GM18505 (cell line): Measurements from ENCODE around the gene AACS.

Experiments used
- ATAC-seq: cut with Tn5 transposase; IDR thresholded peaks from one replicate; pipeline ENCODE4 v1.9.1; 2021; ENCODE audit not compliant: unreplicated experiment
- POLR2A ChIP-seq: IDR thresholded peaks from 4 replicates; pipeline ENCODE4 v1.6.1; 2011; ENCODE audit warnings: borderline replicate concordance; ENCODE audit not compliant: insufficient read depth, insufficient read length; ENCODE audit errors: extremely low read depth

AACS gene

GRCh38 chr12:125152463-125152862 is 87.2 kb downstream of the AACS start:
- ATAC-seq: no peak
- TF ChIP-seq POLR2A: no peak

- no peak for TF ChIP-seq POLR2A
- ATAC-seq: no peak
These were observed 90.1 kb downstream of the AACS start for GRCh38 chr12:125155366-125155765.

- ATAC-seq: no peak
- no peak for TF ChIP-seq POLR2A
These were observed 91.9 kb downstream of the AACS start for GRCh38 chr12:125157177-125157576.

GRCh38 chr12:125159702-125160101 is 94.5 kb downstream of the AACS start:
- no peak for TF ChIP-seq POLR2A
- no peak for ATAC-seq

- no peak for TF ChIP-seq POLR2A
These were observed 95.2 kb downstream of the AACS start for GRCh38 chr12:125160281-125160955.

GRCh38 chr12:125161712-125162022 is 96.4 kb downstream of the AACS start:
- no peak for ATAC-seq
- no peak for TF ChIP-seq POLR2A

More at GRCh38 chr12:125160281-125160955, 95.2 kb downstream of the AACS start:
- ATAC-seq: no peak

- no peak for ATAC-seq
- TF ChIP-seq POLR2A: no peak
These were observed 97.3 kb downstream of the AACS start for GRCh38 chr12:125162489-125163028.

- no peak for ATAC-seq
- no peak for TF ChIP-seq POLR2A
These were observed 97.9 kb downstream of the AACS start for GRCh38 chr12:125163148-125163547.

- no peak for ATAC-seq
- TF ChIP-seq POLR2A: no peak
These were observed 99.3 kb downstream of the AACS start for GRCh38 chr12:125164541-125164940.

- no peak for ATAC-seq
- no peak for TF ChIP-seq POLR2A
These were observed 100.8 kb downstream of the AACS start for GRCh38 chr12:125166041-125166440.

GRCh38 chr12:125167658-125168057 is 102.4 kb downstream of the AACS start:
- no peak for TF ChIP-seq POLR2A
- no peak for ATAC-seq

GRCh38 chr12:125169451-125169850 is 104.2 kb downstream of the AACS start:
- no peak for ATAC-seq
- no peak for TF ChIP-seq POLR2A

- TF ChIP-seq POLR2A: no peak
These were observed 104.6 kb downstream of the AACS start for GRCh38 chr12:125169870-125170269.

GRCh38 chr12:125171267-125171666 is 106.0 kb downstream of the AACS start:
- no peak for ATAC-seq
- TF ChIP-seq POLR2A: no peak

More at GRCh38 chr12:125169870-125170269, 104.6 kb downstream of the AACS start:
- ATAC-seq: no peak
